ENCODE results near the gene GSN.
A peak's percentile ranks its signal among the peaks of the same experiment; 100 is the strongest.

GSN gene

GRCh38 chr9:121302341-121302740 lies 34.4 kb downstream of the GSN start:
- H3K27ac ChIP-seq (ENCODE audit: low read depth, low read length), result peak overlapping the region; percentile 65
- no peaks in the 10 kb centered on the region for H3K9me3 ChIP-seq (ENCODE audit: low read length)
- H3K9ac ChIP-seq (ENCODE audit: low read length), result peak overlapping the region; percentile 6
- H3K36me3 ChIP-seq (ENCODE audit: insufficient read depth, low read length), result peaks cover 52% of the 10 kb centered on the region
- H3K4me3 ChIP-seq (ENCODE audit: low read depth in 1 of 2, low read length in 2 of 2), result peak overlapping the region in 1 of 2 donors; percentile 46
- peaks cover 82% of the 10 kb centered on the region for H3K4me1 ChIP-seq (ENCODE audit: insufficient read depth, low read length)
- no peaks in the 10 kb centered on the region for H3K27me3 ChIP-seq (ENCODE audit: control insufficient read depth in 1 of 2, insufficient read depth in 2 of 2, low read length in 2 of 2)

GRCh38 chr9:121302786-121303185 lies 34.8 kb downstream of the GSN start:
- H3K9ac ChIP-seq (ENCODE audit: low read length), result peak overlapping the region; percentile 6

DNA sequence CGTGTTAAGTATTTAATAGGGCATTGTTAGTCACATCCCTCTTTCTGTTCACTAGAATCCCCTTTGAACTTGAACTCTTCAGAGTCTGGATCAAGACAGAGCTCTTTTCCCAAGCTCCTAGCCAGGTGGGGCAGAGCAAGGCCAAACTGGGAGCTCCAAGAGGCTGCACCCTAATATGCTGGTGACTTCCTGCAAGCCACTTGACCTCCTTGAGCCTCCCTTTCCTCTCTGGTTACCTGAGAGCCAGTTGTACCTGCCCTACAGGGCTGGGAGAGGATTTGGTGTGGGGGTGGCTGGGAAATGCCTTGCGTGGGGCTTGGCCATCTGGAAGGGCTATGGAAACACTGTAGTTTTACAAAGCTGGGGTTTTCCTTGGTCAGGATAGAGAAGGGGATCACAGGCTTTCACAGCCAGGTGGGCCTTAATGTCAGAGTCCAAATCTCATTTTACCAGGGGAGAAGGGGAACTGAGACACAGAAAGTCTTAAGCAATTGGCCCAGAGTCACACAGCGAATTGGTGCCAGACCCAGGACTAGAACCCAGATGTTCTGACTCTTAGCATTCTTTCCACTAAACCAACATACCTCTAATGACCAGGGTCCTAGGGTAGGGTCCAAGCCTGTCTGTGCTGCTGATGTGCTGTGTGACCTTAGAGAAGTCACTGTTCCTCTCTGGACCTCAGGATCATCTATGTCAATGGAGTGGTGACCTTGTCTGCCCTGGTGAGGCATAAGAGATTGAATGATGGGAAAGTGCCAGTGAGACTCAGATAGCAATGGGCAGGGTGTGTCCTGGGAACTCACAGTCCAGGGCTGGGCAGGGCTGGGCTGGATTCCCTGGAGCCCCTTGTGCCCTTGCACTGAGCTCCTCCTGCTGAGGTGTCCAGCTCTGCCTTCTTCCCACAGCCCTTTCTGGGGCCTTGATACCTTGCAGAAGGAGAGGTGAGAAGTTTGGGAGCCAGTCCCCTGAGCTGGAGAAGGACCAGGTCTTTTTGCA lies 35.8 kb downstream of the GSN start:
- Histone ChIP-seq H3K9ac (ENCODE audit: low read length) (peak overlapping the region; percentile 19), H3K9me3 (ENCODE audit: low read length) (no peaks in the 10 kb centered on the region), H3K4me1 (ENCODE audit: insufficient read depth, low read length) (peaks cover 75% of the 10 kb centered on the region), H3K36me3 (ENCODE audit: insufficient read depth, low read length) (peaks cover 66% of the 10 kb centered on the region), H3K27ac (ENCODE audit: low read depth, low read length) (peak overlapping the region; percentile 27), H3K27me3 (ENCODE audit: control insufficient read depth in 1 of 2, insufficient read depth in 2 of 2, low read length in 2 of 2) (no peaks in the 10 kb centered on the region), H3K4me3 (ENCODE audit: low read depth in 1 of 2, low read length in 2 of 2) (peak overlapping the region in 1 of 2 donors; percentile 35)

More at GRCh38 chr9:121302786-121303185, 34.8 kb downstream of the GSN start:
- no peaks in the 10 kb centered on the region for H3K27me3 ChIP-seq (ENCODE audit: control insufficient read depth in 1 of 2, insufficient read depth in 2 of 2, low read length in 2 of 2)
- H3K27ac ChIP-seq (ENCODE audit: low read depth, low read length), result peak overlapping the region; percentile 65
- H3K9me3 ChIP-seq (ENCODE audit: low read length), result no peaks in the 10 kb centered on the region
- peak overlapping the region in 1 of 2 donors; percentile 46 for H3K4me3 ChIP-seq (ENCODE audit: low read depth in 1 of 2, low read length in 2 of 2)
- H3K36me3 ChIP-seq (ENCODE audit: insufficient read depth, low read length), result peaks cover 57% of the 10 kb centered on the region
- H3K4me1 ChIP-seq (ENCODE audit: insufficient read depth, low read length), result peaks cover 82% of the 10 kb centered on the region

DNA sequence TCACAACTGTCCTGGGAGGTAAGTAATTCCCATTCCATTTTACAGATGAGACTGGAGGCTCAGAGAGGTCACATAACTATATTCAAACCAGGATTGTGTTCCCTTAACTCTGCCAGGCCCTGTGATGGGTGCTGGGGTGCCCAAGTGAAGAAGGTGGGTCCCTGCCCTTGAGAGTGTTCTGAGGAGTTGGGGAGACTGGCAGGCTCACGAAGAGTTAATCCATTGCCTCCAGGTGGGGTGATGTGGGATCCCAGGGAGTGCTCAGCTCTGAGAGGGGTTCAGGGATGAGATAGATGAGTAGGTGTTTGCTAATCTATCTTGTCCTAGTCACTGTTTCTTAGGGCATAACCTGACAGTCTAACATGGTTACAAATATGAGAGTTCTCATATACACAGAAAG lies 36.7 kb downstream of the GSN start:
- H3K27ac ChIP-seq (ENCODE audit: low read depth, low read length), result peak overlapping the region; percentile 27
- no peaks in the 10 kb centered on the region for H3K27me3 ChIP-seq (ENCODE audit: control insufficient read depth in 1 of 2, insufficient read depth in 2 of 2, low read length in 2 of 2)
- peaks cover 69% of the 10 kb centered on the region for H3K4me1 ChIP-seq (ENCODE audit: insufficient read depth, low read length)
- H3K9ac ChIP-seq (ENCODE audit: low read length), result no peak overlapping the region
- H3K36me3 ChIP-seq (ENCODE audit: insufficient read depth, low read length), result peaks cover 75% of the 10 kb centered on the region
- no peaks in the 10 kb centered on the region for H3K9me3 ChIP-seq (ENCODE audit: low read length)
- peak overlapping the region in 1 of 2 donors; percentile 35 for H3K4me3 ChIP-seq (ENCODE audit: low read depth in 1 of 2, low read length in 2 of 2)

- Histone ChIP-seq H3K4me1 (ENCODE audit: insufficient read depth, low read length) (peaks cover 65% of the 10 kb centered on the region), H3K27me3 (ENCODE audit: control insufficient read depth in 1 of 2, insufficient read depth in 2 of 2, low read length in 2 of 2) (no peaks in the 10 kb centered on the region), H3K27ac (ENCODE audit: low read depth, low read length) (peak overlapping the region; percentile 57), H3K9me3 (ENCODE audit: low read length) (no peaks in the 10 kb centered on the region), H3K9ac (ENCODE audit: low read length) (peak overlapping the region; percentile 2), H3K36me3 (ENCODE audit: insufficient read depth, low read length) (peaks cover 82% of the 10 kb centered on the region), H3K4me3 (ENCODE audit: low read depth in 1 of 2, low read length in 2 of 2) (peak overlapping the region in 1 of 2 donors; percentile 24)
Observed at GRCh38 chr9:121305269-121305994, 37.5 kb downstream of the GSN start.

DNA sequence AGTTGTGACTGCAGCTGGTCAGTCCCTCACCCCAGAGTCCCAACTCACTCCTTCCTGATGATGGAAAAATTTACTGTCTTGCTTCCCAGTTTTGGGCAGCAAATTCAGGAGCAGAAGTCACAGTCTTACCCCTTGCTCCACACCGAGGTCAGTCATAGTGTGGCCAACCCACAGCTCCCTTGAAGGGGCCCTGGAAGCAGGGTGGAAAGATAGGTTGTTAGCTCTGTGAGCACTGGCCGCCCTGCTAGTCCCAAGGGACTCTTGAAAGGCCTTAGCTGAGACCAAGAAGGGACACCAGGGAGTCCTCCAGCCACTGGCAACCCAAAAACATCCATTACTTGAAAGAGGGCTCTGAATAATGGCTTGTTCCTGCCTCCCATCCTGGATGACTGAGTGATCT lies 40.0 kb downstream of the GSN start:
- H3K9ac ChIP-seq (ENCODE audit: low read length), result no peak overlapping the region
- H3K4me1 ChIP-seq (ENCODE audit: insufficient read depth, low read length), result peaks cover 43% of the 10 kb centered on the region
- H3K36me3 ChIP-seq (ENCODE audit: insufficient read depth, low read length), result peaks cover 95% of the 10 kb centered on the region

DNA sequence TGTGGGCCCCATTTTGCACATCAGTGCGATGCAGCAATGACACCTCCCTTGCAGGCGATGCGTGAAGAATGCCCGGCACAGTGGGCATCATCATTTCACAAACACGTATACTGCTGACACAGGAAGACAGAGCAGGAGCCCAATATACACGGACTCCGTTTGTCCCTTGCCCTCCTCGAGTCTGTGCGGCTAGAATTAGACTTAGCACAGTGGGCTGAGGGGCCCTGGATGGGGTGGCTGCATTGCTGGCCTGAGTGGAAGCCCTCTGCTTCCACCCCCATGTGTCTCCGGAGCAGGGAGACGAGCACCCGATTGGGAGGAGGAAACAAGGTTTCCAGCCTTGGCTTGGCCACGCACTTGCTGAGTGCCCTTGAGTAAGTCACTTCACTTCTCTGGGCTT lies 40.8 kb downstream of the GSN start:
- H3K27me3 ChIP-seq (ENCODE audit: control insufficient read depth in 1 of 2, insufficient read depth in 2 of 2, low read length in 2 of 2), result no peaks in the 10 kb centered on the region
- no peak overlapping the region for H3K9ac ChIP-seq (ENCODE audit: low read length)
- no peaks in the 10 kb centered on the region for H3K9me3 ChIP-seq (ENCODE audit: low read length)
- H3K36me3 ChIP-seq (ENCODE audit: insufficient read depth, low read length), result peaks cover 95% of the 10 kb centered on the region
- peaks cover 35% of the 10 kb centered on the region for H3K4me1 ChIP-seq (ENCODE audit: insufficient read depth, low read length)
- H3K4me3 ChIP-seq (ENCODE audit: low read depth in 1 of 2, low read length in 2 of 2), result no peak overlapping the region
- H3K27ac ChIP-seq (ENCODE audit: low read depth, low read length), result no peak overlapping the region

More for the DNA sequence above, 40.0 kb downstream of the GSN start:
- no peaks in the 10 kb centered on the region for H3K27me3 ChIP-seq (ENCODE audit: control insufficient read depth in 1 of 2, insufficient read depth in 2 of 2, low read length in 2 of 2)
- no peaks in the 10 kb centered on the region for H3K9me3 ChIP-seq (ENCODE audit: low read length)
- H3K4me3 ChIP-seq (ENCODE audit: low read depth in 1 of 2, low read length in 2 of 2), result no peak overlapping the region
- no peak overlapping the region for H3K27ac ChIP-seq (ENCODE audit: low read depth, low read length)

DNA sequence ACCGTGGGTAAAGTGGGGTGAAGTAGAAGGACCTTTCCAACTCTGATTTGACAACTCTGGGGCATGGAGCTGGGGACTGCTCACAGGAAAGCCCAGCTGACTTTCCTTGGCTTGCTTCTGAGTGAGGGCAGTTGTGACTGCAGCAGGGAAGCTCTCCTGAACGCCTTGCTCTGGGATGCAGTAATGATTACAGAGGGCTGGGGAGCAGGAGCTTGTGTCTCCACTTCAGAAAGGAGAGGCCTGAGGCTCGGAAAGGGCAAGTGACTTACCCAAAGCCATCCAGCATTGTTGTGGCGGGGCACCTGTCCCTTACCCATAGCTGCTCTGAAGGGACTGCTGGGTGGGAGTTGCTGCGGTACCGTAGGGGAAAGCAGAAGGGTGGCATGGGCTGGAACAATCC lies 41.2 kb downstream of the GSN start:
- H3K9ac ChIP-seq (ENCODE audit: low read length), result no peak overlapping the region
- H3K27ac ChIP-seq (ENCODE audit: low read depth, low read length), result peak overlapping the region; percentile 24
- H3K27me3 ChIP-seq (ENCODE audit: control insufficient read depth in 1 of 2, insufficient read depth in 2 of 2, low read length in 2 of 2), result no peaks in the 10 kb centered on the region
- no peaks in the 10 kb centered on the region for H3K9me3 ChIP-seq (ENCODE audit: low read length)
- H3K4me1 ChIP-seq (ENCODE audit: insufficient read depth, low read length), result peaks cover 31% of the 10 kb centered on the region
- H3K36me3 ChIP-seq (ENCODE audit: insufficient read depth, low read length), result peaks cover 95% of the 10 kb centered on the region
- H3K4me3 ChIP-seq (ENCODE audit: low read depth in 1 of 2, low read length in 2 of 2), result no peak overlapping the region

DNA sequence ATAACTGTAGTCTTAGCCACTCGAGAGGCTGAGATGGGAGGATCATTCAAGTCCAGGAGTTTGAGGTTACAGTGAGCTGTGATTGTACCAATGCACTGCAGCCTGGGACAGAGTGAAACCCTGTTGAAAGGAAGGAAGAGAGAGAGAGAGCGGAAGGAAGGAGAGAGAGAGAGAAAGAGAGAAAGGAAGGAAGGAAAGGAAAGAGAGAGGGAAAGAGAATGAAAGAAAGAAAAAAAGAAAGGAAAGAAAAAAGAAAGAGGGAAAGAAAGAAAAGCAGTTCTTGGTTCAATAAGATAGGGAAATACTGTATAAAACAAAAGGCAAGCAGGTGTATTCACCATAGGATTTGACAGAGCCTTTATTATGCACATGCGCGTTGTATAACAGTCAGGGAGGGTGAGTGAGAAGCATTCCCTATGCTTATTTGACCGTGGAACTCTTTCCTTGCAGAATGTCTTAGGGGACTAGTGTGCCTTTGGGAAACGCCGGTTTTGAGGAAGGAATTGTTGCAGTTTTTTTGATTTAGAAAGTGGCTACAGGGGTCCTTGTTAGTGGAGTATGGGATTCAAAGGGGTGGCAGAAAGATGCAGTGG lies 42.0 kb downstream of the GSN start:
- H3K27me3 ChIP-seq (ENCODE audit: control insufficient read depth in 1 of 2, insufficient read depth in 2 of 2, low read length in 2 of 2), result no peaks in the 10 kb centered on the region
- H3K27ac ChIP-seq (ENCODE audit: low read depth, low read length), result peak overlapping the region; percentile 24
- H3K4me1 ChIP-seq (ENCODE audit: insufficient read depth, low read length), result peaks cover 23% of the 10 kb centered on the region
- H3K9ac ChIP-seq (ENCODE audit: low read length), result no peak overlapping the region
- H3K4me3 ChIP-seq (ENCODE audit: low read depth in 1 of 2, low read length in 2 of 2), result no peak overlapping the region
- H3K36me3 ChIP-seq (ENCODE audit: insufficient read depth, low read length), result peaks cover 92% of the 10 kb centered on the region
- H3K9me3 ChIP-seq (ENCODE audit: low read length), result no peaks in the 10 kb centered on the region

DNA sequence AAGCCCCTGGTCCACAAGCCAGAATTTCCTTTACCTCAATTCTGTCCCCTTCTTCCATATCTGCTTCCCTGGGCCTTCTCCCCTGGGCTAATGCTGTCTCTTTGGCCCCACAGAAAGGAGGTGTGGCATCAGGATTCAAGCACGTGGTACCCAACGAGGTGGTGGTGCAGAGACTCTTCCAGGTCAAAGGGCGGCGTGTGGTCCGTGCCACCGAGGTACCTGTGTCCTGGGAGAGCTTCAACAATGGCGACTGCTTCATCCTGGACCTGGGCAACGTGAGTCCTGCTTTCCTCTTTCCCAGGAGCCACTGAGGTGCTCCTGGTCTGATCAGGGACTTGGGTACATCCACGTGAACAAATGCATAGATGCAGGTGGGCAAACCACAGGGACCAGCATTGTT lies 42.6 kb downstream of the GSN start:
- Histone ChIP-seq H3K9me3 (ENCODE audit: low read length) (no peaks in the 10 kb centered on the region), H3K4me3 (ENCODE audit: low read depth in 1 of 2, low read length in 2 of 2) (no peak overlapping the region), H3K9ac (ENCODE audit: low read length) (no peak overlapping the region), H3K36me3 (ENCODE audit: insufficient read depth, low read length) (peaks cover 90% of the 10 kb centered on the region), H3K27ac (ENCODE audit: low read depth, low read length) (no peak overlapping the region), H3K4me1 (ENCODE audit: insufficient read depth, low read length) (peaks cover 17% of the 10 kb centered on the region), H3K27me3 (ENCODE audit: control insufficient read depth in 1 of 2, insufficient read depth in 2 of 2, low read length in 2 of 2) (no peaks in the 10 kb centered on the region)

DNA sequence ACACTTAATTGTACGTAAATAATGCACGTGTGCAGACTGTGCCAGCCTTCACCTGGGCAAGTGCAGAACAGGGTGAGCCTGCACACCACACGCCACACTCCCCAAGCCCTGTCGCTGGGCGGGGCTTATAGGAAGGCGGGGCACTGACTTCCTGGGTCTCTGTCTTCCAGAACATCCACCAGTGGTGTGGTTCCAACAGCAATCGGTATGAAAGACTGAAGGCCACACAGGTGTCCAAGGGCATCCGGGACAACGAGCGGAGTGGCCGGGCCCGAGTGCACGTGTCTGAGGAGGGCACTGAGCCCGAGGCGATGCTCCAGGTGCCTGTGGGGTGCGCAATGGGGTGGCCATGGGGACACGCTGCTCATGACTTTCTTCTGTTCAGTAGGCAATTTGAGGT lies 44.2 kb downstream of the GSN start:
- H3K4me1 ChIP-seq (ENCODE audit: insufficient read depth, low read length), result peaks cover 13% of the 10 kb centered on the region
- no peak overlapping the region for H3K9ac ChIP-seq (ENCODE audit: low read length)
- H3K27me3 ChIP-seq (ENCODE audit: control insufficient read depth in 1 of 2, insufficient read depth in 2 of 2, low read length in 2 of 2), result no peaks in the 10 kb centered on the region
- H3K4me3 ChIP-seq (ENCODE audit: low read depth in 1 of 2, low read length in 2 of 2), result no peak overlapping the region
- peaks cover 89% of the 10 kb centered on the region for H3K36me3 ChIP-seq (ENCODE audit: insufficient read depth, low read length)
- H3K9me3 ChIP-seq (ENCODE audit: low read length), result no peaks in the 10 kb centered on the region
- no peak overlapping the region for H3K27ac ChIP-seq (ENCODE audit: low read depth, low read length)

Measured in muscle layer of colon (tissue), 2 donors.